Gastroesophageal sphincter (tissue), 4 donors: Measurements from ENCODE around the gene ABCA4. TPM values are rescaled to one million over a fixed set of nuclear protein-coding genes. Genes with fewer than 3 reads are reported as not detected.

Experiments
- ATAC-seq: fragments of 150-250 bp; one replicate; pipeline ENCODE4 v1.9.1; 2016; ENCODE audit warnings: mild to moderate bottlenecking, moderate library complexity
- H3K27ac ChIP-seq, 4 donors: fragments of 200-600 bp; sonication (generic) in 3 of 4; 1 replicate in 3 of 4; 2 replicates in 1 of 4; pipeline ENCODE4 v1.5.1; 2016 to 2019
- H3K27me3 ChIP-seq: fragments of 200-600 bp; sonication (generic); one replicate; pipeline ENCODE4 v1.5.1; 2019
- H3K36me3 ChIP-seq, 2 donors: fragments of 200-600 bp; sonication (generic); one replicate each; pipeline ENCODE4 v1.5.1; 2019; ENCODE audit warnings: control low read depth in 1 of 2
- H3K4me1 ChIP-seq, 3 donors: fragments of 200-600 bp; sonication (generic); 1 replicate in 2 of 3; 2 replicates in 1 of 3; pipeline ENCODE4 v1.5.1; 2016 to 2019; ENCODE audit warnings: control low read depth in 2 of 3
- H3K4me3 ChIP-seq, 2 donors: fragments of 200-600 bp; sonication (generic); one replicate each; pipeline ENCODE4 v1.5.1; 2019; ENCODE audit warnings: mild to moderate bottlenecking in 1 of 2, moderate library complexity in 1 of 2
- H3K9me3 ChIP-seq, 3 donors: fragments of 200-600 bp; sonication (generic); one replicate each; pipeline ENCODE4 v1.5.1; 2017 to 2019; ENCODE audit warnings: control low read depth in 2 of 3
- CTCF ChIP-seq, 4 experiments: fragments of 200-600 bp in 2 of 4; fragments of 450-650 bp in 2 of 4; sonication (generic) in 1 of 4; IDR thresholded peaks; one replicate each; pipeline ENCODE4 v1.5.1; 2017 to 2019; ENCODE audit warnings: antibody characterized with exemption in 4 of 4, mild to moderate bottlenecking in 2 of 4, moderate library complexity in 2 of 4
- EP300 ChIP-seq: sonication (generic); formaldehyde crosslinking; IDR thresholded peaks from one replicate; pipeline ENCODE4 v1.6.1; 2017; ENCODE audit warnings: antibody characterized with exemption, mild to moderate bottlenecking
- POLR2A ChIP-seq, 2 donors: fragments of 450-650 bp; IDR thresholded peaks; one replicate each; pipeline ENCODE4 v1.6.1; 2017; ENCODE audit warnings: antibody characterized with exemption in 2 of 2, mild to moderate bottlenecking in 2 of 2, moderate library complexity in 1 of 2
- POLR2AphosphoS5 ChIP-seq: sonication (generic); formaldehyde crosslinking; IDR thresholded peaks from one replicate; pipeline ENCODE4 v1.6.1; 2017; ENCODE audit warnings: antibody characterized with exemption
- WGBS, 2 donors: methylation state at CpG; one replicate each; pipeline ENCODE4 v1.1.5; 2018; ENCODE audit warnings: low coverage in 1 of 2; 5-methylcytosine and 5-hydroxymethylcytosine counted together
- total RNA-seq, 4 donors: library from RNA; depleted of rRNA; stranded (reverse); fragments of >200 nt; gene quantifications; one replicate each; pipeline ENCODE4 v1.1.0, GENCODE V29; 2016

Gene ABCA4
- total RNA-seq, 4 donors from 2014 or later: 0.19 to 0.27 TPM; not detected in 2

- H3K27ac ChIP-seq: no peak overlapping the region
- TF ChIP-seq POLR2AphosphoS5 (no peak), EP300 (no peak), POLR2A (IDR thresholded peaks at IDR 0.05) (no peak), CTCF (IDR thresholded peaks at IDR 0.05) (no peak)
- ATAC-seq: no peak
- WGBS, 2 donors: 80 to 93% methylated on average over 1 to 4 of the region's 6 CpGs
- H3K4me1 ChIP-seq: peaks cover 0 to 1% (median under 1%) of the 10 kb centered on the region in 3 donors
- H3K4me3 ChIP-seq: no peak overlapping the region
- H3K27me3 ChIP-seq: peaks cover 9% of the 10 kb centered on the region
- H3K36me3 ChIP-seq: no peaks in the 10 kb centered on the region
- H3K9me3 ChIP-seq: no peaks in the 10 kb centered on the region
These were observed 64.8 kb downstream of the ABCA4 start for GRCh38 chr1:94056171-94056570.

- ATAC-seq: no peak
- 81 to 87% methylated on average over 4 to 5 of the region's 5 CpGs for WGBS, 2 donors
These were observed 65.4 kb downstream of the ABCA4 start for GRCh38 chr1:94055459-94056122.

GRCh38 chr1:94050675-94051074 is 70.3 kb downstream of the ABCA4 start:
- 94 to 100% methylated on average over 1 of the region's 1 CpG for WGBS, 2 donors
- Histone ChIP-seq H3K36me3 (no peaks in the 10 kb centered on the region), H3K27ac (no peak overlapping the region), H3K9me3 (no peaks in the 10 kb centered on the region), H3K4me3 (no peak overlapping the region), H3K4me1 (peaks cover 0 to 6% (median 4%) of the 10 kb centered on the region in 3 donors), H3K27me3 (peaks cover 5% of the 10 kb centered on the region)
- no peak for TF ChIP-seq POLR2AphosphoS5
- no peak for ATAC-seq

More at GRCh38 chr1:94055459-94056122, 65.4 kb downstream of the ABCA4 start:
- no peak overlapping the region for H3K27ac ChIP-seq
- TF ChIP-seq CTCF (IDR thresholded peaks at IDR 0.05): no peak
- TF ChIP-seq POLR2A (IDR thresholded peaks at IDR 0.05): no peak
- TF ChIP-seq POLR2AphosphoS5: no peak
- no peak for TF ChIP-seq EP300
- H3K36me3 ChIP-seq: no peaks in the 10 kb centered on the region
- H3K27me3 ChIP-seq: peaks cover 9% of the 10 kb centered on the region
- no peak overlapping the region for H3K4me3 ChIP-seq
- H3K4me1 ChIP-seq: no peaks in the 10 kb centered on the region
- no peaks in the 10 kb centered on the region for H3K9me3 ChIP-seq

GRCh38 chr1:94050254-94050653 is 70.7 kb downstream of the ABCA4 start:
- peaks cover 0 to 10% (median 8%) of the 10 kb centered on the region in 3 donors for H3K4me1 ChIP-seq
- ATAC-seq: no peak
- H3K4me3 ChIP-seq: no peak overlapping the region
- peaks cover 5% of the 10 kb centered on the region for H3K27me3 ChIP-seq
- H3K9me3 ChIP-seq: no peaks in the 10 kb centered on the region
- 31 to 58% methylated on average over 1 of the region's 1 CpG for WGBS, 2 donors
- H3K27ac ChIP-seq: peak overlapping the region in 1 of 4 donors; percentile 74
- no peak for TF ChIP-seq POLR2AphosphoS5
- TF ChIP-seq CTCF (IDR thresholded peaks at IDR 0.05): no peak
- no peak for TF ChIP-seq EP300
- no peak for TF ChIP-seq POLR2A (IDR thresholded peaks at IDR 0.05)
- H3K36me3 ChIP-seq: no peaks in the 10 kb centered on the region

- no peak for ATAC-seq
- H3K36me3 ChIP-seq: no peaks in the 10 kb centered on the region
- H3K27ac ChIP-seq: peak overlapping the region in 2 of 4 donors; percentile 32 to 74
- peaks cover 5% of the 10 kb centered on the region for H3K27me3 ChIP-seq
- no peaks in the 10 kb centered on the region for H3K9me3 ChIP-seq
- TF ChIP-seq POLR2A (IDR thresholded peaks at IDR 0.05) (no peak), CTCF (IDR thresholded peaks at IDR 0.05) (no peak), POLR2AphosphoS5 (no peak), EP300 (no peak)
- peaks cover 0 to 12% (median 10%) of the 10 kb centered on the region in 3 donors for H3K4me1 ChIP-seq
- WGBS, 2 donors: 67 to 80% methylated on average over 1 to 3 of the region's 3 CpGs
- H3K4me3 ChIP-seq: no peak overlapping the region
These were observed 71.2 kb downstream of the ABCA4 start for GRCh38 chr1:94049791-94050190.
